ENCODE results near the gene TUBA4B.

The TUBA4B gene

DNA sequence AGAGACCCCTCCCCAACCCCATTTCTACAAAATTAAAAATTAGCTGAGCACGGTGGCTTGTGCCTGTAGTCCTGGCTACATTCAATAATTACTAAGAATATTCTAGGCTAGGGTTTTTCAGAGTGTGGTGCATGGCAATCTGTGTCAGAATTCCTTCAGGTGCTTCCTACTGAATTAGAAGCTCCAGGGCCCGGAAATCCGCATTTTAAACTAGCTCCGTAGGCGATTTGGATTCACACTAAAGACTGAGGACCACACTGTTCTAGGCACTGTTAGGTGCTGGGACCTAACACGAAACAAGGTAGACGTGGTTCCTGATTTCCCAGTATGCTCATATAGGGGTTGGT lies 47.1 kb upstream of the TUBA4B start:
- POLR2A ChIA-PET, result interaction anchor here (0.8 to 2.6 kb wide), 17 partner anchors 9 to 89 kb away, joined by 3 to 42 read pairs (median 4); partner anchors contain the start of genes ABCB6, ANKZF1, ATG9A and CNPPD1
- no peaks in the 10 kb centered on the region for H3K9me3 ChIP-seq (ENCODE audit: control insufficient read depth, insufficient read depth, low read depth, low read length)
- H3K4me3 ChIP-seq (ENCODE audit: low read depth, low read length), result peak overlapping the region; percentile 76
- CTCF ChIA-PET, result interaction anchor here (0.6 to 1.4 kb wide), 10 partner anchors 12 to 1981 kb away, joined by 3 to 5 read pairs (median 3); no protein-coding TSS in a partner anchor
- H3K4me1 ChIP-seq (ENCODE audit: control insufficient read depth, insufficient read depth, low read length), result peaks cover 8% of the 10 kb centered on the region
- peaks cover 0 to 36% of the 10 kb centered on the region in 2 experiments; a peak in 2 of 3 replicates for H3K36me3 ChIP-seq (ENCODE audit: control insufficient read depth in 2 of 2, insufficient read depth in 1 of 2, low read length in 2 of 2)
- TF ChIP-seq ZNF16 (tag by site-specific recombination; IDR thresholded peaks at IDR 0.05; ENCODE audit: low read depth), result no peak
- TF ChIP-seq ZNF521 (tag by site-specific recombination; IDR thresholded peaks at IDR 0.05), result no peak
- TF ChIP-seq ZNF549 (tag by site-specific recombination; IDR thresholded peaks at IDR 0.05), result no peak
- no peak for TF ChIP-seq ZBTB1 (tag by site-specific recombination; IDR thresholded peaks at IDR 0.05)
- no peak for TF ChIP-seq SCRT1 (tag by site-specific recombination; IDR thresholded peaks at IDR 0.05; ENCODE audit: borderline replicate concordance)
- no peak for TF ChIP-seq ZNF837 (tag by site-specific recombination; IDR thresholded peaks at IDR 0.05)
- no peak for TF ChIP-seq ZNF157 (tag by site-specific recombination; IDR thresholded peaks at IDR 0.05)
- no peak for TF ChIP-seq ZNF2 (tag by site-specific recombination; IDR thresholded peaks at IDR 0.05)
- TF ChIP-seq ZSCAN23 (tag by site-specific recombination; IDR thresholded peaks at IDR 0.05), result no peak
- no peak for TF ChIP-seq ZNF24 (tag by site-specific recombination; IDR thresholded peaks at IDR 0.05)
- no peak for TF ChIP-seq ZNF184 (tag by site-specific recombination; IDR thresholded peaks at IDR 0.05)
- TF ChIP-seq KLF1 (tag by site-specific recombination; IDR thresholded peaks at IDR 0.05), result no peak
- TF ChIP-seq, protein P1, sequence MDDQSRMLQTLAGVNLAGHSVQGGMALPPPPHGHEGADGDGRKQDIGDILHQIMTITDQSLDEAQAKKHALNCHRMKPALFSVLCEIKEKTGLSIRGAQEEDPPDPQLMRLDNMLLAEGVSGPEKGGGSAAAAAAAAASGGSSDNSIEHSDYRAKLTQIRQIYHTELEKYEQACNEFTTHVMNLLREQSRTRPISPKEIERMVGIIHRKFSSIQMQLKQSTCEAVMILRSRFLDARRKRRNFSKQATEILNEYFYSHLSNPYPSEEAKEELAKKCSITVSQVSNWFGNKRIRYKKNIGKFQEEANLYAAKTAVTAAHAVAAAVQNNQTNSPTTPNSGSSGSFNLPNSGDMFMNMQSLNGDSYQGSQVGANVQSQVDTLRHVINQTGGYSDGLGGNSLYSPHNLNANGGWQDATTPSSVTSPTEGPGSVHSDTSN (CRISPR knock-in tag; IDR thresholded peaks at IDR 0.05), result no peak
- TF ChIP-seq REPIN1 (tag by site-specific recombination; IDR thresholded peaks at IDR 0.05; ENCODE audit: low read depth), result no peak
- H3K27ac ChIP-seq (ENCODE audit: extremely low read depth, low read depth, low read length), result peak overlapping the region; percentile 61

DNA sequence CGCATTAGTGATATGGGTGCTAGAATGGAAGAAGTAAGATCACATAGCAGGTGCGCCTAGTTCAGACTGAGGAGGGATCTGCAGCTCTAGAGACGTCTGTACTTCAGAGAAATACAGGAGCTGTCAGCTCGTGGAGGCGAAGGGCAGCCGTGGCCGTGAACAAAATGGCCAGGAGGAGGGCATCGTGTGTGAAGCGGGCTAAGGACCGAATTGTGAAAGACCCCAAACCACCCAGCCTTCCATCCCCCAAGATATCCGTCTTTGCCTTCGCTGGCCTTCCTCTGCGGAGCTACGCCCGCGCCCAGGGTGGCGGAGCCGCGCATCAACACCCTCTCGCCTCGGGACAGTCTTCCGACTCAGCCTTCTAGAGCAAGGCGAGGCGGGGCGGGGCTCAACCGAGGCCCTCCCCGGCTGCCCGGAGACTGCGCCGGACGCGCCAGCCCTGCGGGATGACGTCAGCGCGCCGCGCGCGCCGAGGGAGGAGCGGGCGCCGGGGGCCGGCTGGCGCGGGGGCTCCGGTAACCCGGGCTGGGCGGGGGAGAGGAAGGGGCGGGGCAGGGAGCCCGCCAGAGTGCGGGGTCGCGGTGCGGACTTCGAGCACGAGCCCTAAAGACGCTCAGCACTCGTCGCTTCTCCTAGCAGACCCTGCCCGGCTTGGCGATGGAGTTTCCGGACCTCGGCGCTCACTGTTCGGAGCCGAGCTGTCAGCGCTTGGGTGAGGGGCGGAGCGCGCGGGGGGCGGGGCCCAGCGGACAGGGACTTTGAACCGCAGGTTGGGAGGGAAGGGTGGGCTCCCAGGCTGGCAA lies 46.5 kb upstream of the TUBA4B start, which contains the start of gene ZFAND2B:
TSS of gene ZFAND2B (plus strand) at position 455 of the 806 bp plus-strand sequence. CDS start at position 661, 206 bp downstream.
- Histone ChIP-seq H3K27ac (ENCODE audit: extremely low read depth, low read depth, low read length) (peak within 1 kb of the TSS; percentile 61), H3K9me3 (ENCODE audit: control insufficient read depth, insufficient read depth, low read depth, low read length) (no peaks in the 10 kb centered on the region), H3K4me3 (ENCODE audit: low read depth, low read length) (peak within 1 kb of the TSS; percentile 76), H3K4me1 (ENCODE audit: control insufficient read depth, insufficient read depth, low read length) (peaks cover 8% of the 10 kb centered on the region), H3K36me3 (ENCODE audit: control insufficient read depth in 2 of 2, insufficient read depth in 1 of 2, low read length in 2 of 2) (peaks cover 5 to 41% of the 10 kb centered on the region in 2 experiments; a peak in 2 of 3 replicates)
- ChIA-PET CTCF (interaction anchor here (0.6 to 1.4 kb wide), 10 partner anchors 12 to 1980 kb away, joined by 3 to 5 read pairs (median 3); partner anchors contain the start of genes GLB1L and STK16), POLR2A (interaction anchor here (0.6 to 2.6 kb wide), 23 partner anchors 10 to 337 kb away, joined by 3 to 42 read pairs (median 4); partner anchors contain the start of genes ABCB6, ANKZF1, ATG9A and CNPPD1)
- TF ChIP-seq, protein P2, sequence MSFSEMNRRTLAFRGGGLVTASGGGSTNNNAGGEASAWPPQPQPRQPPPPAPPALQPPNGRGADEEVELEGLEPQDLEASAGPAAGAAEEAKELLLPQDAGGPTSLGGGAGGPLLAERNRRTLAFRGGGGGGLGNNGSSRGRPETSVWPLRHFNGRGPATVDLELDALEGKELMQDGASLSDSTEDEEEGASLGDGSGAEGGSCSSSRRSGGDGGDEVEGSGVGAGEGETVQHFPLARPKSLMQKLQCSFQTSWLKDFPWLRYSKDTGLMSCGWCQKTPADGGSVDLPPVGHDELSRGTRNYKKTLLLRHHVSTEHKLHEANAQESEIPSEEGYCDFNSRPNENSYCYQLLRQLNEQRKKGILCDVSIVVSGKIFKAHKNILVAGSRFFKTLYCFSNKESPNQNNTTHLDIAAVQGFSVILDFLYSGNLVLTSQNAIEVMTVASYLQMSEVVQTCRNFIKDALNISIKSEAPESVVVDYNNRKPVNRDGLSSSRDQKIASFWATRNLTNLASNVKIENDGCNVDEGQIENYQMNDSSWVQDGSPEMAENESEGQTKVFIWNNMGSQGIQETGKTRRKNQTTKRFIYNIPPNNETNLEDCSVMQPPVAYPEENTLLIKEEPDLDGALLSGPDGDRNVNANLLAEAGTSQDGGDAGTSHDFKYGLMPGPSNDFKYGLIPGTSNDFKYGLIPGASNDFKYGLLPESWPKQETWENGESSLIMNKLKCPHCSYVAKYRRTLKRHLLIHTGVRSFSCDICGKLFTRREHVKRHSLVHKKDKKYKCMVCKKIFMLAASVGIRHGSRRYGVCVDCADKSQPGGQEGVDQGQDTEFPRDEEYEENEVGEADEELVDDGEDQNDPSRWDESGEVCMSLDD (tag by site-specific recombination; IDR thresholded peaks at IDR 0.05), result no peak
- TF ChIP-seq ZNF548 (tag by site-specific recombination; IDR thresholded peaks at IDR 0.05) (no peak), ZNF311 (tag by site-specific recombination; IDR thresholded peaks at IDR 0.05; ENCODE audit: borderline replicate concordance) (no peak), ZNF654 (tag by site-specific recombination; IDR thresholded peaks at IDR 0.05; ENCODE audit: low read depth) (no peak), SP3 (tag by site-specific recombination; IDR thresholded peaks at IDR 0.05) (peak; percentile 80), ZBTB8A (tag by site-specific recombination; IDR thresholded peaks at IDR 0.05) (peak; percentile 88), ZNF138 (tag by site-specific recombination; IDR thresholded peaks at IDR 0.05; ENCODE audit: borderline replicate concordance) (no peak), ZNF366 (tag by site-specific recombination; conservative IDR thresholded peaks at IDR 0.05) (no peak), ZNF354C (tag by site-specific recombination; IDR thresholded peaks at IDR 0.05; ENCODE audit: borderline replicate concordance, low read depth) (no peak), ZNF747 (tag by site-specific recombination; IDR thresholded peaks at IDR 0.05) (no peak)
- TF ChIP-seq, protein P3, sequence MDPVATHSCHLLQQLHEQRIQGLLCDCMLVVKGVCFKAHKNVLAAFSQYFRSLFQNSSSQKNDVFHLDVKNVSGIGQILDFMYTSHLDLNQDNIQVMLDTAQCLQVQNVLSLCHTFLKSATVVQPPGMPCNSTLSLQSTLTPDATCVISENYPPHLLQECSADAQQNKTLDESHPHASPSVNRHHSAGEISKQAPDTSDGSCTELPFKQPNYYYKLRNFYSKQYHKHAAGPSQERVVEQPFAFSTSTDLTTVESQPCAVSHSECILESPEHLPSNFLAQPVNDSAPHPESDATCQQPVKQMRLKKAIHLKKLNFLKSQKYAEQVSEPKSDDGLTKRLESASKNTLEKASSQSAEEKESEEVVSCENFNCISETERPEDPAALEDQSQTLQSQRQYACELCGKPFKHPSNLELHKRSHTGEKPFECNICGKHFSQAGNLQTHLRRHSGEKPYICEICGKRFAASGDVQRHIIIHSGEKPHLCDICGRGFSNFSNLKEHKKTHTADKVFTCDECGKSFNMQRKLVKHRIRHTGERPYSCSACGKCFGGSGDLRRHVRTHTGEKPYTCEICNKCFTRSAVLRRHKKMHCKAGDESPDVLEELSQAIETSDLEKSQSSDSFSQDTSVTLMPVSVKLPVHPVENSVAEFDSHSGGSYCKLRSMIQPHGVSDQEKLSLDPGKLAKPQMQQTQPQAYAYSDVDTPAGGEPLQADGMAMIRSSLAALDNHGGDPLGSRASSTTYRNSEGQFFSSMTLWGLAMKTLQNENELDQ (tag by site-specific recombination; IDR thresholded peaks at IDR 0.05; ENCODE audit: low read depth), result no peak
- TF ChIP-seq, protein P4, sequence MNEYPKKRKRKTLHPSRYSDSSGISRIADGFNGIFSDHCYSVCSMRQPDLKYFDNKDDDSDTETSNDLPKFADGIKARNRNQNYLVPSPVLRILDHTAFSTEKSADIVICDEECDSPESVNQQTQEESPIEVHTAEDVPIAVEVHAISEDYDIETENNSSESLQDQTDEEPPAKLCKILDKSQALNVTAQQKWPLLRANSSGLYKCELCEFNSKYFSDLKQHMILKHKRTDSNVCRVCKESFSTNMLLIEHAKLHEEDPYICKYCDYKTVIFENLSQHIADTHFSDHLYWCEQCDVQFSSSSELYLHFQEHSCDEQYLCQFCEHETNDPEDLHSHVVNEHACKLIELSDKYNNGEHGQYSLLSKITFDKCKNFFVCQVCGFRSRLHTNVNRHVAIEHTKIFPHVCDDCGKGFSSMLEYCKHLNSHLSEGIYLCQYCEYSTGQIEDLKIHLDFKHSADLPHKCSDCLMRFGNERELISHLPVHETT (tag by site-specific recombination; IDR thresholded peaks at IDR 0.05), result no peak
- TF ChIP-seq, protein P5, sequence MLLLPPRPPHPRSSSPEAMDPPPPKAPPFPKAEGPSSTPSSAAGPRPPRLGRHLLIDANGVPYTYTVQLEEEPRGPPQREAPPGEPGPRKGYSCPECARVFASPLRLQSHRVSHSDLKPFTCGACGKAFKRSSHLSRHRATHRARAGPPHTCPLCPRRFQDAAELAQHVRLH (tag by site-specific recombination; IDR thresholded peaks at IDR 0.05), result no peak

Measured in HEK293 (cell line).